Measurements from ENCODE around the gene IP6K1.

IP6K1 gene

GRCh38 chr3:49722896-49723295, 63.4 kb downstream of the IP6K1 start:
- DNase-seq, result no peak

- no peak for DNase-seq
These were observed 64.2 kb downstream of the IP6K1 start for GRCh38 chr3:49721896-49722781.

DNA sequence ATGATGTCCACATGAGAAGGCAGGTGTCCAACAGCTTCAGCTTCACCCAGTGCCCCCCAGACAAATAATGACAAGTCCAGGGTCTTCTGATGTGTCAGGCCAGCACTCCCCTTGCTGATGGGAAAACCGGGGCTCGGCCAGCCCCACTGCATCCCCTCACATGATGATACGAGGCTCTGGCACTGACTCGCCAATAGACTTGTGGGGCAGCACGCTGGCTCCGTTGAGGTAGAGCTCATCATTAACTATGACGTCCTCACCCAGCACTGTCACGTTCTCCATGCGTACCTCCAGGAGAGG, 64.8 kb downstream of the IP6K1 start:
- DNase-seq, result no peak

DNA sequence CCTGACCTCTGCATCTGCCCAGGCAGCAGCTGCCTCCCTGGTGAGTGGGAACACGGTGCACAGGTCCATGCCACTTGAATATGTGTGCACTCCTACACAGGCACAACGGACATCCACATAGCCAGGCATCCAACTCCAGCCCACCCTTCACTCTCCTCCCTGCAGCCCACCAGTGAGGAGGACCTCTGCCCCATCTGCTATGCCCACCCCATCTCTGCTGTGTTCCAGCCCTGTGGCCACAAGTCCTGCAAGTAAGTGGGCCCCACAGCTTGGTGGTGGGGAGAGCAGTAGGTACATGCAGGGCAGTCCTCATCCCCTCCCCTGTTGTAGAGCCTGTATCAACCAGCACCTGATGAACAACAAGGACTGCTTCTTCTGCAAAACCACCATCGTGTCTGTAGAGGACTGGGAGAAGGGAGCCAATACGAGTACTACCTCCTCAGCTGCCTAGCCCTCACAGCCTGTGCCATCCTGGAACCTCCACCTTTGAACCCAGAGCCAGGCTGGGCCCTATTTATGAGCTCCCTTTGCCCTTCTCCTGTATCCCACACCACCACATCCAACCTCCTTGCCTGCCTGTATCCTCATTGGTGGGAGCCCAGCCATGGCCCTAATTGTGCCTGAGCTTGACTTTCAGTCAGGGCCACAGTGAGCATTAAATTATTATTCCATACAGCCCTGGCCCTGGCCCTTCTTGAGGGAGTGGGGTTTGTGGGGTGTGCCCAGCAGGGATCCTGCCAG, 65.3 kb downstream of the IP6K1 start:
- no peak for DNase-seq

DNA sequence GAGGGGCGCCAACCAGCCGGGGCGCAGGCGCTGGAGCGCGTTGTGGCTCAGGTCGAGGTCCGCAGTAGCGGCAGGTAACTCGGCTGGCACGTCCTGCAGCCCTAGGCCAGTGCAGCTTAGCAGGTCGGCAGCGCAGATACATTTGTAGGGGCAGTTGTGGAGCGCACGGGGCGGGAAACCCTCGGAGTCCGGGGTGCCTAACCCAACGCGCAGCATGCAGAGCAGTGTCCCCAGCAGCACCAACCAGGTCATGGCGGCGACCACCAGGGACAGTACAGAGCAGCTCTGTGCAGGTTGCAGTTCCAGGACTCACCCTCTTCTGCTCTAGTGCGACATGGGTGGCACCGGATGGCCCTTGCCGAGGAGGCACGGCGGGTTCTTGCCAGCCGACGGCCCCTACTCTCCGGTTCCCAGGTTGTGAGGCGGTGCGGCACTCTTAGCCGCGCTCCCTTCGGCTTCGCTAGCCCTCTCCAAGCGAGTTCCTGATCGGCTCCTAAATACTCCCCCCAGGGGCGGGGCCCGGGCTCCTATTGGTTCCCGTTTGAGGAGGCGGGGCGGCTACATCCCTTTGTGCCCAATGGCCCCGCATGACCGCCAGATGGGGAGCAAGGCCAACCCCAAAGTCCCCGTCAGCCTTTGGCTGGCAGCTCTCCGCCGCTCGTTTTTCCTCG, 67.0 kb downstream of the IP6K1 start, which contains the start of gene AMIGO3:
Gene AMIGO3 (minus strand): TSS at position 471 of the 671 bp plus-strand sequence. CDS start 219 bp downstream, at position 252.
- DNase-seq, result peak; percentile 84 to 85

GRCh38 chr3:49718858-49719213, 67.5 kb downstream of the IP6K1 start:
- DNase-seq, result no peak

DNA sequence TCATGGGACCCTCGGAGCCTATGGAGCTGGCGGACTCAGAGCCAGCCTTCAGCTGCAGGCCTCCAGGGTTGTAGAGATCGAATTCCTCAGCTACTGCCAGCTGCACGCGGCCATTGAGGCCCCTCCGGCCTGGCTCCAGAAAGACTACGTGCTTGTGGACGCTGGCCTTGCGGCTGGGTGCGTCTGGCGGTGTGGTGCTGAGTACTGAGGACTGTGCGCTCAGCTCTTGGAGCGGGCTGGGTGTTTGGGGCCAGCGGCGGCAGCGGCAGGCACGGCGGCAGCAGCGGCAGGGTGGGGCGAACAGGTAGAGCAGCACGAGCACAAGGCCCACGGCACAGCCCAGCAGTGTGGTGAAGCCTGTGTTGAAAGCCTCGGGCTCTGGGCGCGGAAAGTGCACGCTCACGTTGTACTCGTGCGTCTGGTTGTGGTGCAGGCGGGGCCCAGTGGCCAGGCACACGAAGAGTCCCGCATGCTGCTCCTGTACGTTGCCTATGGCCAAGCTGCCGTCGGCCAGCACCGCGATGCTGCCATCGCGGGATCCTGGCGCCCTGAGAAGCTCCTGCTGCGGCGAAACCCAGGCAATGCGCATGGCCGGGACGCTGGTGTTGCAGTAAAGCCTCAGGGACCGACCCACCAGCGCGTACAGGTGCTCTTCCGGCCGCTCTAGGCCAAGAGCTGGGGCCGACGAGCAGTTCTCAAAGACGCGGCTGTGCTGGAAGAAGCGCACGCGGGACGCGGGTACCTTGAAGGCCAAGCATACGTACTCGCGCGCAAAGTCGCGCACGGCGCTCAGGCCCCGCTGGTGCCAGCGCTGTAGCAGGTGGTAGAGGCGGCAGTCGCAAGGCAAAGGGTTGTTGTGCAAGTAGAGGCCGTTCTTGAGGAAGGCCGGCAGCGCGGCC, 68.1 kb downstream of the IP6K1 start:
- DNase-seq, result no peak

GRCh38 chr3:49717211-49717958, 69.0 kb downstream of the IP6K1 start:
- no peak for DNase-seq

DNA sequence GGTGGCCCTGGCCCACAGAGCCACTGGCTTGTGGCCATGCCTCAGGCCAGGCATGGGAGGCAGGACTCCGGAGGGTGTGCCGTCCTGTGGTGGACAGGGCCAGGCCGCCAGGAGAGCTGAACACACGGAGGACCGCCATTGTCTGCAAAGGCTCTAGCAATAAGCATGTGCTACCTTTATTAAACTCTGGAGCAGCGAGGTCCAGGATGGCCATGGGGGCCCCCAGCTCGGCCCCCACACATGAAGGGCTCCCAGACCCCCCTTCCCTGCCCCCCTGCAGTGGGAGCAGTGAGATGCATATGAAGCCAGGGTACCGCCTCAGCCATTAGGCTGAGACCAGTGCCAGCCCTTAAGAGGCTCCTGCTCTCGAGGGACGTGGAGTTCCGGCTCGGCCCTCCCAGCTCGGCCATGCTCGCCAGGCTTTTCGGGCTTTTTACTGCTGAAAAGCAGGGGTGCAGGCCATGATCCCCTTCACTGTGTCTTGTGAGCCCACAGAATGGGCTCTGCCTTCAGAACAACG, 69.6 kb downstream of the IP6K1 start:
- DNase-seq, result no peak

DNA sequence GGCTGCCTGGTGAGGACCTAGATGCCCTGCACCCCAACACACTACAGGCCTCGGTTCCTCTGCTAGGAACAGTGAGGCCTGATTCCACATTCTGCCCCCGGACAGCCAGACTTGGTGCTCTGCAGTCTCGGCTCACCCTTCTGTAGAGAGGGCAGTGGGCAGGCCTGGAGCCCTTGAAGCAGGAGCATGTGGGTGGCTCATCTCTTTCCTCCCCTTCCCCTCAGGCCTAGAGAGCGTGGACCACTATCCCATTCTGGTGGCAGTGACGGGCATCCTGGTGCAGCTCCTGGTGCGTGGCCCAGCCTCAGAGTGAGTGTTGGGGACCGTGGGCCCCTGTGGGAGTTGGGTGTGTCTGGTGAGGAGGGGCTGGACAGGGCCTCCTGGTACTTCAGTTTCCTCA, 70.2 kb downstream of the IP6K1 start:
- DNase-seq, result no peak

DNA sequence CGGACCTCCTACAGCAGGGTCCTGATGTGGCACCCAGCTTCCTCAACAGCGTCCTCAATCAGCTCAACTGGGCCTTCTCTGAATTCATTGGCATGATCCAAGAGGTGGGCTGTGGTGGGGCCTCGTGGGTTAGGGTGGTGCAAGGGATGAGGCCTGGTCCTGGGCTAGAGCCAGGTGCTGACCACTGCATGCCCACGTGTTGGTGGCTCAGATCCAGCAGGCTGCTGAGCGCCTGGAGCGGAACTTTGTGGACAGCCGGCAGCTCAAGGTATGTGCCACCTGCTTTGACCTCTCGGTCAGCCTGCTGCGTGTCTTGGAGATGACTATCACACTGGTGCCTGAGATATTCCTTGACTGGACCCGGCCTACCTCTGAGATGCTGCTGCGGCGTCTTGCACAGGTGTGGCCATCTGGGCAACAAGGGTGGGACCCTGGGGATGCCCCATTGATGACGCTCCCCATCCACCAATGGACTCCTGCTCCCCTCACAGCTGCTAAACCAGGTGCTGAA, 70.7 kb downstream of the IP6K1 start:
- no peak for DNase-seq

DNA sequence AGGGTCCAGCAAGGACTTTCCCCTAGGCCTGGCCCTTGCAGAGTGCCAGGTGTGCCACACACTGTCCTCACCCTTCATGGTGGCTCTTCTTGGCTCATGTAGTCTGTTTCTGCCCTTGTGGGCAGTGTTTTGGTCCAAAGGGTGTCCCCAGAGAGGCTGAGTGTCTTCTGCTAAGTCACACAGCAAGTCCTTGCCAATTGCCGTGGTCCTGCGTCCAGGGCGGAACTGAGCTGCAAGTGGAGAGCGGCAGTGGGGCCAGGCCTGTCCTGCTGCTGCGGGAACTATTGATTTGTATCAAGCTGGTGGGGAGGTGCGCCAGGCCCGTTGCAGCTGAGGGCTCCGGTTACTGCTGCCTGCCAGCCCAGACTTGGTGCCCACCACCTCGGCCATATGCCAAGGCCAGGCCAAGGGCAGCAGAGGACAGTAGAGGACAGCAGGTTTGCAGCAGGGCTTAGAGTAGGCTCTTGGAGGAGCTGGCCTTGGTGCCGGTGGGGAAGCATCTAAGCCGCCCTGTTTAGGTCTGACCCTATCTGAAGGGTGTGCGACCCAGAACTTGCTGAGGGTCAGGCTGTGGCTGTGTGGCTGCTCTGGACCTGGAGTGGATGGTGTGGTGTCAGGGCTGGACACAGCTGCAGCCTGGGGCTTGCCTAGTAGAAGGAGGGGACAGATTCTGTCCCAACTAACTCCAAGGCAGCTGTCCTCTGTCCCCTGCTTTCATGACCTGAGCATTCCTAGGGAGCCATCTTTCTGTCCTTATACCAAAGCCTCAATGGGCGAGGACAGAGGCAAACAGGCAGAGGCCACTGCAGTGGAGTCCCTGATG, 71.4 kb downstream of the IP6K1 start:
- DNase-seq, result no peak

DNA sequence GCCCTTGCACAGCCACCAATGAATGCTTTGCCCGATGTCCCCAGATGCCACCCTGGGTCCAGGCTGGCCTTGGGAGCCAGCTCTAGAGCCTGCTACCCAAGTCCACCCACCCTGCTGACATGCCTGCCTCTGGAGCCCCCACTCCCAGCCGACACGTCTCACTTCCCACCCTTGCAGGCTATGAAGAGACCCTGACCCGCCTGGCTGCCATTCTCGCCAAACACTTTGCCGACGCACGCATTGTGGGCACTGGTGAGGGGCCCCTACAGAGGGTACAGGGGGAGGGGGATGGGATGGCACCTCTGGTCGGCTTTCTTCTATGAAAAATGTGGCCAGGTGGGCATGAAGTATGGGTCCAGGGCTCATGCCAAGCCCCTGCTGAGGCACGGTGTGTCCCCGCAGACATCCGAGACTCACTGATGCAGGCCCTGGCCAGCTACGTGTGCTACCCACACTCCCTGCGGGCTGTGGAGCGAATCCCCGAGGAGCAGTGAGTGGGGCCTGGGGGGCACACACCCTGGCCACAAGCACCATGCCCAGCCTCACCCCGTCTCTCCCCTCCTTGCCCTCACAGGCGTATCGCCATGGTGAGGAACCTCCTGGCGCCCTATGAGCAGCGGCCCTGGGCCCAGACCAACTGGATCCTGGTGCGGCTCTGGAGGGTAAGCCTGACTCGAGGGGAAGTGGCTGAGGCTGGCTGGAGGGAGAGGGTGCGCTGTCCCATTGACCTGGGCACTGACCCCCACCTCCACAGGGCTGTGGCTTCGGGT, 72.8 kb downstream of the IP6K1 start:
- DNase-seq, result no peak

GRCh38 chr3:49712631-49713317, 73.6 kb downstream of the IP6K1 start:
- DNase-seq, result no peak

DNA sequence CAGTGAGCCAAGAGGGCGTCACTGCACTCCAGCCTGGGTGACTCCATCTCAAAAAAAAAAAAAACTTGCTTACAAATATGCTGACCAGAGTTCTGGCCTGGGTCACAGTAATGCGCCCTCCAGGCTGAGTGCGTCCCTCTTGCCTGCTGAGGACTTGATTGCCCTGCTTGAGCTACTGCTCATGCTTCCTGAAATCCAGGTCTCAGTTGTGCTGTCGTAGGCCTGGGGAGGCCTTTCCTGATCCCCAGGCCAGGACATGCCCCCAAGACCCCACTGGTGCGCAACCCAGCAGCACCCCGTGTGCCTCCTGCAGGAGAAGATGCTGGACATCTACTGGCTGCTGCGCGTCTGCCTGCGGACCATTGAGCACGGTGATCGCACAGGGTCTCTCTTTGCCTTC, 74.2 kb downstream of the IP6K1 start:
- DNase-seq, result no peak

- DNase-seq, result no peak
These were observed 74.9 kb downstream of the IP6K1 start for GRCh38 chr3:49711489-49711888.

- no peak for DNase-seq
These were observed 76.5 kb downstream of the IP6K1 start for GRCh38 chr3:49709852-49710251.

DNA sequence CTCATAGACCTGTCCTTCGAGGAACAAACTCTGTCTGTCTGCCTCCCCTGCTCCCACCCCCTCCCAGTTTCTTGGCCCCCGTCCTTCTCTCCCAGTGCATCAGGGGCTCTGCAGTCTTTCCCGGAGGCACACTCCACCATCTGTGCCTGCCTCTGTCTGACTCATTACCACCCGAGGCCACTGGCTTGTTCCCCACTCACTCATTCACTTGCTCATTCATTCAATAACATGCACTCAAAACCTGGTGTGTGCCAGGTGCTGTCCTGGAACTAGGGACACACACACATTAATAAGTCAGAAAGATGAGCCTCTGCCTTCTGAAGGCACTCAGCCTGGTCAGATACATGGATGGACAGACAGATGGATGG, 79.2 kb downstream of the IP6K1 start:
- no peak for DNase-seq

- DNase-seq, result no peak
These were observed 79.8 kb downstream of the IP6K1 start for GRCh38 chr3:49706456-49707112.

Measured in activated CD4-positive, alpha-beta T cell treated with anti-CD3 and anti-CD28 coated beads, Interleukin-2, amount 50 U/mL, for 4 hours (primary cell).